Right cardiac atrium (tissue), 5 donors: ENCODE results near the gene MLF1. TPM values are rescaled to one million over a fixed set of nuclear protein-coding genes. Genes with fewer than 3 reads are reported as not detected.
A peak's percentile ranks its signal among the peaks of the same experiment; 100 is the strongest.
"Not testable (repeated sequence)": the region's sequence is repeated elsewhere in the genome, so short reads cannot be mapped to it uniquely, and the experiment has no call there.

Source experiments
- ATAC-seq, 2 donors: fragments of 200-7000 bp; cut with Tn5 transposase; one replicate each; pipeline versions ENCODE4 v1.8.0 to v1.9.1; 2020; ENCODE audit warnings: moderate library complexity in 2 of 2, mild to moderate bottlenecking in 1 of 2
- DNase-seq, 3 donors: peaks; one replicate each; pipeline ENCODE4 v3.0.0-alpha.2; 2020
- H3K27ac ChIP-seq: one replicate; pipeline ENCODE4 v1.5.1; 2013; ENCODE audit warnings: mild to moderate bottlenecking, low read length, control low read depth, moderate library complexity
- H3K27me3 ChIP-seq: one replicate; pipeline ENCODE4 v1.6.1; 2013; ENCODE audit not compliant: control insufficient read depth, insufficient read depth
- H3K4me1 ChIP-seq: one replicate; pipeline ENCODE4 v1.6.1; 2013; ENCODE audit warnings: low read length; ENCODE audit not compliant: control insufficient read depth, insufficient read depth
- H3K4me3 ChIP-seq: one replicate; pipeline ENCODE4 v1.5.1; 2013; ENCODE audit warnings: low read length, control low read depth
- H3K9me3 ChIP-seq: one replicate; pipeline ENCODE4 v1.6.1; 2013; ENCODE audit warnings: low read length; ENCODE audit not compliant: control insufficient read depth
- WGBS: extraction: QIAGEN DNeasy Blood & Tissue Kit; methylation state at CpG from one replicate; pipeline ENCODE4 v1.1.7; 2013; 5-methylcytosine and 5-hydroxymethylcytosine counted together
- intact Hi-C, 4 donors: fragments of 100-400 bp; cut with DNase I; formaldehyde crosslinking; loops; one replicate each; pipeline versions ENCODE4 v1.11.0 to v1.14.0; 2022 to 2023
- polyA plus RNA-seq: library from polyadenylated mRNA; stranded (reverse); fragments of 200-250 nt; gene quantifications from one replicate; pipeline ENCODE4 v1.2.3, GENCODE V29; 2013
- total RNA-seq, 4 donors: library from RNA; stranded (reverse); fragmentation: NEBNext Ultra II Directional; extraction: Animal tissue kit (Norgen Biotek cat#: 25700); gene quantifications; one replicate each; pipeline ENCODE4 v1.2.1, GENCODE V29; 2021
- donor health status: healthy with polysubstance abuse.
- donor health status: DM: no; HTN: yes; CAD: no.
- donor health status: DM: no; HTN: no; CAD: no.
- donor health status: DM: no; HTN: yes; CAD: no; lungs with severe emphysema.
- donor health status: DM: yes; HTN: yes; CAD: no.

The MLF1 gene
- total and polyA plus RNA-seq, 5 donors: 242 to 355 (median 271) TPM

DNA sequence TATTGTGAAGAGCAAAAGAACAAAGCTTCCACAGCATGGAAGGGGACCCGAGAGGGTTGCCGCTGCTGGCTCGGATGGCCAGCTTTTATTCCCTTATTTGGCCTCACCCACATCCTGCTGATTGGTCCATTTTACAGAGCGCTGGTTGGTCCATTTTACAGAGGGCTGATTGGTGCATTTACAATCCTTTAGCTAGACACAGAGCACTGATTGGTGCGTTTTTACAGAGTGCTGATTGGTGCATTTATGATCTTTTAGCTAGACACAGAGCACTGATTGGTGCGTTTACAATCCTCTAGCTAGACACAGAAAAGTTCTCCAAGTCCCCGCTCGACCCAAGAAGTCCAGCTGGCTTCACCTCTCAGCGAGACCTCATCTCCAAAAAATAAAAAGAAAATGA is 21.1 kb upstream of the MLF1 start:
- H3K9me3 ChIP-seq, H3K27me3 ChIP-seq, H3K4me3 ChIP-seq, intact Hi-C loops, H3K4me1 ChIP-seq, ATAC-seq, H3K27ac ChIP-seq, DNase-seq: not testable (repeated sequence)
- WGBS: 97% methylated on average over 9 of the region's 9 CpGs

DNA sequence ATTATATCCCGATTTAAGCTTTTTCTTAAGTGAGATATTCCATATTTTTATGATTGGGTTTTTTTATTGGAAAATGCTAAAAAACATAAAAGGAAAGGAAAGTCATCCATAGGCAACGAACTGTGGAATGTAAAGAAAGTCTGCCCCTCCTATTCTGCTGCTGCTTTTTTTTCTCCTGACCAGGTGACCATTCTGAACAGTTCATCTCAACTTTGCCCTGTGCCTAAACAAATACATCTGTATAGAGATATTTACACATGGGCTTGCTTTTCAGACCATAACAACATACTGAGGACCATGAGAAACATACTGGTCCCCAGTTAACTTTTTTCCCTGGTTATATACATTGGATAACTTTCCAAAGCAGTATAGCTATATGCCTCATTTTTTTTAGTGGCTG is 18.9 kb upstream of the MLF1 start:
- no peak overlapping the region for H3K4me3 ChIP-seq
- ATAC-seq (no peak), DNase-seq (no peak)
- no peaks in the 10 kb centered on the region for H3K9me3 ChIP-seq
- H3K27me3 ChIP-seq: no peaks in the 10 kb centered on the region
- WGBS: 88% methylated on average over 2 of the region's 2 CpGs
- intact Hi-C loops: no loop called here
- H3K4me1 ChIP-seq: no peaks in the 10 kb centered on the region
- no peak overlapping the region for H3K27ac ChIP-seq

DNA sequence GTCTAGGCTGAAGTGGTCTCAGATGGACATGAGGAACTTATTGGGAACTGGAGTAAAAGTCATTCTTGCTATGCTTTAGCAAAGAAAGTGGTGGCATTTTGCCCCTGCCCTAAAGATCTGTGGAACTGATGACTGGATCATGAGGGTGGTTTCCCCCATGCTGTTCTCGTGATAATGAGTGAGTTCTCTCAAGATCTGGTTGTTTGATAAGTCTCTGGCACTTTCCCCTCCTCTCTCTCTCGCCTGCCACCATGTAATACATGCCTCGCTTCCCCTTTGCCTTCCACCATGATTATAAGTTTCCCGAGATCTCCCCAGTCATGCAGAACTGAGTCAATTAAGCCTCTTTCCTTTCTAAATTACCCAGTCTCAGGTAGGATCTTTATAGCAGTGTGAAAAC is 11.5 kb upstream of the MLF1 start:
- H3K27ac ChIP-seq: no peak overlapping the region
- no peak for ATAC-seq

DNA sequence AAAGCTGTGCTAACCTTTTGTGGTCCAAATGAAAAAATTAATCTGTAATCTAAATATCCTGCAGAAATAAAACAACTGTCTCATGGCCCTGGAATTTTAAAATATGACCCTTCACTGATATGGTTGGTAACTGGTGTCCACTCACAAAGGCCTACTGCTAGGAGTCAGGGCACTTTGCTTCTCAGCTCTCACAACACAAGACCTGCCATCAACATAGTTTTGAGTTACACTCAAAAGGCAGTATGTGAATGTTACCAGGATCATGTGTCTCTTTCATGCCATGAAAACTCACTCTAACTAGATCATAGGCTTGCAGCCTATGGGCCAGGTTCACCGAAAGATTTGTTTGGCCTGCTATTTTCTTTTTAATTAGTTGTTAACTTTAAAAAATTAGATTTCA is 10.0 kb upstream of the MLF1 start:
- DNase-seq (no peak), ATAC-seq (no peak)
- H3K9me3 ChIP-seq: no peaks in the 10 kb centered on the region
- H3K27me3 ChIP-seq: no peaks in the 10 kb centered on the region
- intact Hi-C loops: no loop called here
- WGBS: 90% methylated on average over 1 of the region's 1 CpG
- no peak overlapping the region for H3K27ac ChIP-seq
- H3K4me1 ChIP-seq: no peaks in the 10 kb centered on the region
- no peak overlapping the region for H3K4me3 ChIP-seq

More for the DNA sequence above, 11.5 kb upstream of the MLF1 start:
- Histone ChIP-seq H3K4me1 (no peaks in the 10 kb centered on the region), H3K9me3 (no peaks in the 10 kb centered on the region), H3K27me3 (no peaks in the 10 kb centered on the region), H3K4me3 (no peak overlapping the region)
- intact Hi-C loops: no loop called here
- 83% methylated on average over 4 of the region's 4 CpGs for WGBS
- DNase-seq: no peak

DNA sequence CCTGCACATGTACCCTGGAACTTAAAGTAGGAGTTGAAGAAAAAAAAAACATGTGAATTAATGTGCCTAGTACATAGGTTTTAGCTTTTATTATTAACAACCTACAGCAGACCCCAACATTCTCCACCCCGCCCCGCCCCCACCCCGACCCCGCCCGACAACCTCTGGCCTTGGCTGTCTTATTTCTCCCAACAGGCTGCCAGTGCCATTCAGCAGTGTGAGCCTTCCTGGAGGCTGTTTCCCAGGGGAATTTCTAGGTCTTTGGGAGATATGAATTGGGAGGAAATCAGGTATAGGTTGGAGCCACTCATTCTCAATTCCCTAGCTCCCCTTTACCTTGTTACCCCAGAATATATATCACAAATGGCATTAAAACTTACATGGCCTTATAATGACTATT is 8.3 kb upstream of the MLF1 start:
- H3K27ac ChIP-seq: peak overlapping the region; percentile 45
- no peaks in the 10 kb centered on the region for H3K9me3 ChIP-seq
- no peaks in the 10 kb centered on the region for H3K27me3 ChIP-seq
- 77% methylated on average over 5 of the region's 5 CpGs for WGBS
- DNase-seq: no peak
- H3K4me1 ChIP-seq: no peaks in the 10 kb centered on the region
- ATAC-seq: no peak
- no peak overlapping the region for H3K4me3 ChIP-seq
- intact Hi-C loops: no loop called here

DNA sequence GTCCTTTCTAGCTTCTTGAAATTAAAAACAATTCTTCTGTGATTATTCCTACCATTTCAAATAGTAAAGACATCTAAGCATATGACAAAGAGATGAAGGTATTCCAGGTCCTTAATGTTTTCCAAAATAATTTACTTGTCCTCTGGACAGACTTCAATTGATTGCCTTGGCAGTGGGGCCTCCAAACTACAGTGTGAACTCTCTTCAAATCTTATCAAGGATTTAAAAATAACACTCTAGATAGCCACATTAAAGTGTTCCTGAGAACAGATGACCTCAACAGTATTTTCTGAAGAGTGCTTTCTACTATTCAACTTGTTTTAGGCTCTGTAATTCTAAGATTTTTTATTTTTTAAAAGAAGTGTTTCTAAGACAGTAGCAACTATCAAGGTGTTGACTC is 7.9 kb upstream of the MLF1 start:
- Histone ChIP-seq H3K27ac (no peak overlapping the region), H3K4me3 (no peak overlapping the region), H3K9me3 (no peaks in the 10 kb centered on the region), H3K4me1 (no peaks in the 10 kb centered on the region), H3K27me3 (no peaks in the 10 kb centered on the region)
- ATAC-seq (peak in 1 of 2 donors; percentile 61), DNase-seq (no peak)
- intact Hi-C loops: no loop called here

DNA sequence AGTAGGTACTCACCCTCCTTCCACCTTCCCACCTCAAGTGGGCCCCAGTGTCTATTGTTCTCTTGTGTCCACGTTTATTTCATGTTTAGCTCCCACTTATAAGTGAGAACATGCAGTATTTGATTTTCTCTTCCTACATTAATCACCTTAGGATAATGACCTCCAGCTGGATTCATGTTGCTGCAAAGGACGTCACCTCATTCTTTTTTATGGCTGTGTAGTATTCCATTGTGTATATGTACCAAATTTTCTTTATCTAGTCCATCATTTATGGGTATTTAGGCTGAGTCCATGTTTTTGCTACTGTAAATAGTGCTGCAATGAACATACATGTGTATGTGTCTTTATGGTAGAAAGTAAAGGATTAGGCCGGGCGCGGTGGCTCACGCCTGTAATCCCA is 5.9 kb upstream of the MLF1 start:
- WGBS: 92% methylated on average over 6 of the region's 6 CpGs

DNA sequence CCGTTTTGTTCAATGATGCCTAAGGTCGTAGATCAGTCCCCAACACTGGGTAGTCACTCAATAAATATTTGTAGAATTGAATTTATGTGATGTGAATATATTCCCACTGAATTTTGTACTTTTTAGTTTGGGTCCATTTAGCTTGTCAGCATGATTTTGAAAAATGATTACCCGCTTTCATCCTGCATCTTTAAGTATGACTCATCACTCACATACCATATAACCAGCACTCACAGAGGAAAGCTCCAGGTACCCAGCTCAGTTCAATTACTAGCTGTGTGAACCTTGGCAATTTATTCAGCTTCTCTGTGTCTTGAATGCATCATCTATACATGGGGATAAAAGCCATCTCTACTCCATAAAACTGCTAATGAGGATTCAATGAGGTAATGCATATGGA is 2.2 kb upstream of the MLF1 start:
- no peaks in the 10 kb centered on the region for H3K4me1 ChIP-seq
- H3K27me3 ChIP-seq: no peaks in the 10 kb centered on the region
- ATAC-seq (no peak), DNase-seq (no peak)
- H3K9me3 ChIP-seq: no peaks in the 10 kb centered on the region
- intact Hi-C loops: no loop called here
- WGBS: 80% methylated on average over 3 of the region's 3 CpGs
- peak overlapping the region; percentile 31 for H3K27ac ChIP-seq
- no peak overlapping the region for H3K4me3 ChIP-seq

More for the DNA sequence above, 5.9 kb upstream of the MLF1 start:
- no peaks in the 10 kb centered on the region for H3K4me1 ChIP-seq
- ATAC-seq: no peak
- H3K27me3 ChIP-seq: no peaks in the 10 kb centered on the region
- H3K9me3 ChIP-seq: no peaks in the 10 kb centered on the region
- intact Hi-C loops: no loop called here
- H3K4me3 ChIP-seq: no peak overlapping the region
- no peak for DNase-seq
- no peak overlapping the region for H3K27ac ChIP-seq

DNA sequence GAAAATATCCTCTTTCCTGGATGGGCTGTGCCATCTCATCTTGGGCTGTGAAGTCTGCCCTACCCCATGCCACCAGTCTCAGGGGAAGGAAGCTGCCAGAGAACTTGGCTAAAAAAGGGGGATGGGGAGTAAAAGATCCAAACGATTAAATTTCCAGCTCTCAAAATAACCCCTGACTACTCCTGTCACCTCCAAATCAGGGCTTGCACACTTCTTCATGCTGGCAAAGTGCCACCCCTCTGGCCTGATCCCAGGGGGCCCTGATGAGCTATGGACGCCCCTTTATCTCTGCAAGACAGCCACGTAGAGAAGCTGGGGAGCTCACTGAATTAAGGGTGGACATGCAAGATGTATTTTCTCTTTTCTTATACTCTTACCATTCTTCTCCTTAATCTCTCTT is 1.2 kb upstream of the MLF1 start:
- ATAC-seq: no peak
- Histone ChIP-seq H3K4me1 (no peaks in the 10 kb centered on the region), H3K4me3 (no peak overlapping the region), H3K27ac (peak overlapping the region; percentile 50), H3K9me3 (no peaks in the 10 kb centered on the region), H3K27me3 (no peaks in the 10 kb centered on the region)
- intact Hi-C loops: no loop called here
- peak; percentile 39 to 71 (median 57) for DNase-seq
- 22% methylated on average over 3 of the region's 3 CpGs for whole genome bisulfite sequencing

DNA sequence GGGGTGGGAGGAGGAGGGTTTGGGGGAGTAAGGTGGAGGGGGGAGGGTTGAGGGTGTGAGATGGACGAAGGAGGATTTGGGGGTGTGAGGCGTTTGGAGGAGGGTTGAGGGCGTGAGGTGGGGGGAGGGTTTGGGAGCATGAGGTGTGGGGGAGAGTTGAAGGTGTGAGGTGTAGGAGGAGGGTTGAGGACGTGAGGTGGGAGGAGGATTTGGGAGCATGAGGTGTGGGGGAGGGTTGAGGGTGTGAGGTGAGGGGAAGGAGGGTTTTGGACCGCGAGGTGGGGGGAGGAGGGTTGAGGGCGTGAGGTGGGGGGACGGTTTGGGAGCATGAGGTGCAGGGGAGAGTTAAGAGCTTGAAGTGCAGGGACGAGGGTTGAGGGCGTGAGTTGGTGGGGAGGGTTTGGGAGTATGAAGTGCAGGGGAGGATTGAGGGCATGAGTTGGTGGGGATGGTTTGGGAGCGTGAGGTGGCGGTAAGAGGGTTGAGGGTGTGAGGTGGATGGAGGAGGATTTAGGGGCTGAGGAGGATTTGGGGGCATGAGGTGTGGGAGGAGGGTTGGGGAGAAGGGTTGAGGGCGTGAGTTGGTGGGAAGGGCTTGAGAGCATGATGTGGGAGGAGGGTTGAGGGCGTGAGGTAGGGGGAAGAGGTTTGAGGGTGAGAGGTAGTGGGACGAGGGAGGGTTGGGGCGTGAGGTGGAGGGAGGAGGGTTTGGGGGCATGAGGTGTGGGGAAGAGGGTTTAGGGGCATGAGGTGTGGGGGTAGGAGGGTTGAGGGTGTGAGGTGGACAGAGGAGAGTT is 1.2 kb downstream of the MLF1 start:
- ATAC-seq (no peak), DNase-seq (peak in 1 of 3 donors; percentile 65)
- Histone ChIP-seq H3K9me3 (no peaks in the 10 kb centered on the region), H3K27me3 (no peaks in the 10 kb centered on the region), H3K27ac (peak overlapping the region; percentile 18), H3K4me1 (no peaks in the 10 kb centered on the region), H3K4me3 (peak overlapping the region; percentile 70)
- intact Hi-C loops: no loop called here
- 75% methylated on average over 16 of the region's 16 CpGs for WGBS

DNA sequence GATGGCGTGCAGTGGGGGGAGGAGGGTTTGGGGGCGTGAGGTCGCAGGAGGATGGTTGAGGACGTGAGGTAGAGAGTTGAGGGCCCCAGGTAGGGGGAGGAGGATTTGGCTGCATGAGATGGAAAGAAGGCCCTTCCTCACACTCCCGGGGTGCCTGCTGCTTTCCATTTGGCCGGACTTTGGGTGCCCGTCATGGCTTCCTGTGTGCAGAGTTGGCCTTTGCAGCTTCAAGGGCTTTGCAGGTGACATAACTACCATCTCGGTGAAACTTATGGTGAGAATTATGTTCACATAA is 1.7 kb downstream of the MLF1 start:
- H3K27me3 ChIP-seq: no peaks in the 10 kb centered on the region
- no peak overlapping the region for H3K27ac ChIP-seq
- ATAC-seq: no peak
- intact Hi-C loops: no loop called here
- DNase-seq: peak in 1 of 3 donors; percentile 42
- peak overlapping the region; percentile 70 for H3K4me3 ChIP-seq
- no peaks in the 10 kb centered on the region for H3K9me3 ChIP-seq
- H3K4me1 ChIP-seq: no peaks in the 10 kb centered on the region
- 75% methylated on average over 8 of the region's 8 CpGs for WGBS

DNA sequence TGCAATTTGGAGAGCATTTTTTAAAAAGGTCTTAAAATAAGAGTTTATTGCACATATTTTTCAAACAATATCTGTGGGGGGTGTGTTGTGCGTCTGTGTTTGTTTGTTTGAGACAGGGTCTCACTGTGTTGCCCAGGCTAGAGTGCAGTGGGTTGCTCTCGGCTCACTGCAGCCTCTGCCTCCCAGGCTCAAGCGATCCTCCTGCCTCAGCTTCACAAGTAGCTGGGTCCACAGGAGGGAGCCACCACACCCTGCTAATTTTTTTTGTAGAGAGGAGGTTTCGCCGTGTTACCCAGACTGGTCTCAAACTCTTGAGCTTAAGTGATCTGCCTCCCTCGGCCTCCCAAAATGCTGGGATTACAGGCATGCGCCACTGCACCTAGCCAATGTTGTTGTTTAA is 2.7 kb downstream of the MLF1 start:
- H3K9me3 ChIP-seq: no peaks in the 10 kb centered on the region
- intact Hi-C loops: no loop called here
- H3K27me3 ChIP-seq: no peaks in the 10 kb centered on the region
- peak in 1 of 3 donors; percentile 39 for DNase-seq
- ATAC-seq: no peak
- WGBS: 75% methylated on average over 7 of the region's 7 CpGs
- peak overlapping the region; percentile 32 for H3K4me3 ChIP-seq
- no peaks in the 10 kb centered on the region for H3K4me1 ChIP-seq
- H3K27ac ChIP-seq: no peak overlapping the region
